Esophagus (tissue), 2 donors: ENCODE data around the gene MSRB3. TPM values are rescaled to one million over a fixed set of nuclear protein-coding genes. Genes with fewer than 3 reads are reported as not detected.

Experiments used
- H3K27ac ChIP-seq, 2 donors: one replicate each; pipeline ENCODE4 v1.5.1; 2013; ENCODE audit warnings: low read depth in 2 of 2, mild to moderate bottlenecking in 2 of 2, inconsistent platforms in 1 of 2, low read length in 1 of 2, moderate library complexity in 1 of 2
- H3K27me3 ChIP-seq, 2 donors: one replicate each; pipeline ENCODE4 v1.6.1; 2013; ENCODE audit warnings: low read length in 2 of 2, control low read depth in 1 of 2, mild to moderate bottlenecking in 1 of 2; ENCODE audit not compliant: insufficient read depth in 2 of 2, control insufficient read depth in 1 of 2
- H3K36me3 ChIP-seq, 2 donors: one replicate each; pipeline ENCODE4 v1.6.1; 2013; ENCODE audit warnings: low read length in 1 of 2; ENCODE audit not compliant: control insufficient read depth in 2 of 2, insufficient read depth in 2 of 2
- H3K4me1 ChIP-seq, 2 donors: one replicate each; pipeline ENCODE4 v1.6.1; 2013; ENCODE audit warnings: low read length in 1 of 2; ENCODE audit not compliant: control insufficient read depth in 2 of 2, insufficient read depth in 2 of 2
- H3K4me3 ChIP-seq, 2 donors: one replicate each; pipeline ENCODE4 v1.5.1; 2013; ENCODE audit warnings: low read length in 2 of 2, mild to moderate bottlenecking in 2 of 2, low read depth in 1 of 2, moderate library complexity in 1 of 2
- H3K9me3 ChIP-seq, 2 donors: one replicate each; pipeline ENCODE4 v1.6.1; 2013; ENCODE audit warnings: mild to moderate bottlenecking in 2 of 2, low read depth in 1 of 2, low read length in 1 of 2, moderate library complexity in 1 of 2; ENCODE audit not compliant: control insufficient read depth in 2 of 2, insufficient read depth in 1 of 2
- WGBS, 2 donors: extraction: QIAGEN DNeasy Blood & Tissue Kit; methylation state at CpG; one replicate each; pipeline ENCODE4 v1.1.7; 2013; 5-methylcytosine and 5-hydroxymethylcytosine counted together
- polyA plus RNA-seq, 2 donors: library from polyadenylated mRNA; stranded (reverse); fragments of 200-250 nt; gene quantifications; one replicate each; pipeline ENCODE4 v1.2.3, GENCODE V29; 2013
- donor health status: healthy with polysubstance abuse.
- donor health status: Bipolar disorder and iron deficiency.

The MSRB3 gene
- 10 to 100 TPM in 1 of 2 donors, 1 to 10 TPM in 1; 5.4 to 14.8 TPM for polyA plus RNA-seq

DNA sequence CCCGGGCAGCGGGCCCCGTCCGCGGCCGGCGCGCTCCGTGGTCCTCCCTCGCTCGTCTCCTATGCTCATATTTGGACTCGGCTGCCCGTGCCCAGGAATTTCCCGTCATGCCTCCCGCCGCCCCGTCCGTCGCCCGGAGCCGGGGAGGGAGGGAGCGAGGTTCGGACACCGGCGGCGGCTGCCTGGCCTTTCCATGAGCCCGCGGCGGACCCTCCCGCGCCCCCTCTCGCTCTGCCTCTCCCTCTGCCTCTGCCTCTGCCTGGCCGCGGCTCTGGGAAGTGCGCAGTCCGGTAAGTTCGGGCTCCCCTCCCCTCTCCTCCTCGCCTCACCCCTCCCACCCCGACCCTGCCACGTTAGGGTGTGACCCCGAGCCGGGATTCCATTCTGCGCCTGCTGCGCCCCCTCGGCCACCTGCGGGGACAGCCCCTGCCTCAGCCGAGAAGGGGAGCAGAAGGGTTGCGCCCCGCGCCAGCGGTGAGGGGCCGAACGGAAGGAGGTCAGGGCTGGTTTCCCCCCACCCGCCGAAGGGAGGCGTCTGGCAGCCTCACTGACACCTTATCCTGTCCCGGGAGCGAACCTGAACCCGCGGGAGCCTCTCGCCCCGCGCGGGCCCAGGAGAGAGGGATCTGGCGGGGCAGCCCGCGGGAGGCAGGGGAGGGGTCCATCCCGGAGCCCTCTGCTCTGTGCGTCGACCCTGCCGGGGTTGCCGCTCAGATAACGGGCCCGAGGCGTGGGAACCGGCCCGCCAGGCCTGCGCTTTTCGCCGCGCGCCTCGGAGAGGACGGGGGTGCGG lies at the start of gene MSRB3:
TSS of gene MSRB3 (plus strand) at position 108 of the 793 bp plus-strand sequence. CDS start 29,897 bp downstream, outside the sequence.
- Histone ChIP-seq H3K9me3 (no peaks in the 10 kb centered on the region), H3K27me3 (no peaks in the 10 kb centered on the region), H3K27ac (peak within 1 kb of the TSS; percentile 84 to 89), H3K4me3 (peak within 1 kb of the TSS; percentile 63 to 71), H3K4me1 (peaks cover 3 to 4% of the 10 kb centered on the region in 2 donors), H3K36me3 (no peaks in the 10 kb centered on the region)
- WGBS, 2 donors: 0 to 1% methylated on average over 53 to 85 of the region's 85 CpGs

DNA sequence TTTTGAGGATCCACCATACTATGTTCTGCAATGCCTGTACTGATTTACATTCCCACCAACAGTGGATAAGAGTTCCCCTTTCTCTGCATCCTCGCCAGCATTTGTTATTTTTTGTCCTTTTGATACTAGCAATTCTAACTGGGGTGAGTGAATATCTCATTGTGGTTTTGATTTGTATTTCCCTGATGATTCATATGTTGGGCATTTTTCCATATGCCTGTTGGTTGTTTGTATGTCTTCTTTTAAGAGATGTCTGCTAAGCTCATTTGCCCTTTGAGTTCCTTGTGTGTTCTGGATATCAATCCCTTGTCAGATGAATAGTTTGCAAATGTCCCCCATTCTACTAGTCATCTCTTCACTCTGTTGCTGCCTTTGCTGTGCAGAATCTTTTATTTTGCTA lies 49.0 kb upstream of the MSRB3 start:
- no peaks in the 10 kb centered on the region for H3K36me3 ChIP-seq
- WGBS, 2 donors: 60 to 100% methylated on average over 1 of the region's 1 CpG
- no peaks in the 10 kb centered on the region for H3K27me3 ChIP-seq
- no peak overlapping the region for H3K27ac ChIP-seq
- H3K9me3 ChIP-seq: no peaks in the 10 kb centered on the region
- H3K4me1 ChIP-seq: no peaks in the 10 kb centered on the region
- no peak overlapping the region for H3K4me3 ChIP-seq

DNA sequence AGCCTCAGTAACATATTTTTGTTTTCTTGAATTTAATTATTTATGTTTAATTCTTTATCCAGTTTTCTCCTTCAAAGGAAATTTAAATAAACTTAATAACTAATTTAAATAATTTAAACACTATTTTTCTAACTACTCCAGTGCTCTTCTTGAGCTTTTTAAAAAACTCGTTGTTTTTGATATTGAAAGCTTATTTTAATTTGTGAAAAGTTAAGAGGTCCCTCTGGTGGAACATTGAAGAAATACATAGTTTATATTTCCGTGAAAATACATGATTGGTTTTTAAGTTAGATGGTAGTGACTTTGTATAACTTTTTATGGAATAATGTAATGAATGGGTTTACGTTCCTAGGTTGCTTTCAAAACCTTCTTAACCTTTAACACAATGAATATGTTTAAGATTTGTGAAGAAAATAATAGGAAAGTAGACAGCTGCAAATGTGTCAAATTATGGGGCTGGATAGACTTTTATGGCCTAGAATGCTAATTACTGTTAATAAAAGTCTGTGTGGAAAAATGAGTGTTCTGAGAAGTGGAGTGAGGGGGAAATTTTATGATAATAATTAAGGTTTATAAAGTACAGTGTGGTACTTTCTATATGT lies 45.9 kb upstream of the MSRB3 start:
- no peaks in the 10 kb centered on the region for H3K27me3 ChIP-seq
- no peaks in the 10 kb centered on the region for H3K9me3 ChIP-seq
- H3K4me3 ChIP-seq: no peak overlapping the region
- no peak overlapping the region for H3K27ac ChIP-seq
- 23% methylated on average over 3 of the region's 3 CpGs for WGBS, 2 donors
- H3K4me1 ChIP-seq: no peaks in the 10 kb centered on the region
- H3K36me3 ChIP-seq: no peaks in the 10 kb centered on the region

DNA sequence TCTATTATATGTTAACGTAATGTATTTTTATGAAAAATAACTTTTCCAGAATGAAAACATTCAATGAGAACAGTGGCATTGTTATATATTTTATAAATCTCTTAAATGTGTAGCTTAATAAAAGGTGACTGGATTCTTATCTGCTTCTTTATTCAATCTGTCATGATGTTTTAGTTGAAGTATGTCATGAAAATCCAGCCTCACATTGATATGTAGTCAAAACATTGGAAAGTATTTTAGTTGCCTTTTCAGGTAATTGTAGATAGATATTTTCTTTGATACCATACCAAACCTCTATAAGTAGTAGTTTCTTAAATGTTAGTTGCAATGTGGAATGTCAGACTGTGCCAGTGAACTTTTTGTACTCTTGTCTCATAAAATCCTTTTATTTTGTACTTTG lies 41.3 kb upstream of the MSRB3 start:
- Histone ChIP-seq H3K4me3 (no peak overlapping the region), H3K4me1 (no peaks in the 10 kb centered on the region), H3K9me3 (no peaks in the 10 kb centered on the region), H3K27ac (no peak overlapping the region), H3K36me3 (no peaks in the 10 kb centered on the region), H3K27me3 (no peaks in the 10 kb centered on the region)
- 99 to 100% methylated on average over 1 of the region's 1 CpG for WGBS, 2 donors

DNA sequence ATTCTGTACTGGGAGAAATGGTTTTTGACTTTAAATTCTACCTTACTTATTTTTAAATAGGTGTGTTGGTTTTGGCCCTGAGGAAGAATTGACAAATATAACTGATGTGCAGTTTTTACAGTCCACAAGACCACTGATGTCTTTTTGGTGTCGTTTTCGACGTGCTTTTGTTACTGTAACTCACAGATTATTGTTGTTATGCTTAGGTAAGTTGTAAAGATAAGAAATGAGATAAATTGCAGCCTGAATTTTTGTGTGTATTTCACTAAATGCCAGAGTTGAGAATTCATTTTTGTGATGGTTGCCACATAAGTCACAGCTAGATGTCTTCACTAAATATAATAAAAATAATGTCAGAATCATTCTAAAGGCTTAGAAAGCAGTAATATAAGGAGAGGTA lies 39.9 kb upstream of the MSRB3 start:
- H3K27ac ChIP-seq: no peak overlapping the region
- WGBS, 2 donors: 90 to 94% methylated on average over 3 of the region's 3 CpGs

DNA sequence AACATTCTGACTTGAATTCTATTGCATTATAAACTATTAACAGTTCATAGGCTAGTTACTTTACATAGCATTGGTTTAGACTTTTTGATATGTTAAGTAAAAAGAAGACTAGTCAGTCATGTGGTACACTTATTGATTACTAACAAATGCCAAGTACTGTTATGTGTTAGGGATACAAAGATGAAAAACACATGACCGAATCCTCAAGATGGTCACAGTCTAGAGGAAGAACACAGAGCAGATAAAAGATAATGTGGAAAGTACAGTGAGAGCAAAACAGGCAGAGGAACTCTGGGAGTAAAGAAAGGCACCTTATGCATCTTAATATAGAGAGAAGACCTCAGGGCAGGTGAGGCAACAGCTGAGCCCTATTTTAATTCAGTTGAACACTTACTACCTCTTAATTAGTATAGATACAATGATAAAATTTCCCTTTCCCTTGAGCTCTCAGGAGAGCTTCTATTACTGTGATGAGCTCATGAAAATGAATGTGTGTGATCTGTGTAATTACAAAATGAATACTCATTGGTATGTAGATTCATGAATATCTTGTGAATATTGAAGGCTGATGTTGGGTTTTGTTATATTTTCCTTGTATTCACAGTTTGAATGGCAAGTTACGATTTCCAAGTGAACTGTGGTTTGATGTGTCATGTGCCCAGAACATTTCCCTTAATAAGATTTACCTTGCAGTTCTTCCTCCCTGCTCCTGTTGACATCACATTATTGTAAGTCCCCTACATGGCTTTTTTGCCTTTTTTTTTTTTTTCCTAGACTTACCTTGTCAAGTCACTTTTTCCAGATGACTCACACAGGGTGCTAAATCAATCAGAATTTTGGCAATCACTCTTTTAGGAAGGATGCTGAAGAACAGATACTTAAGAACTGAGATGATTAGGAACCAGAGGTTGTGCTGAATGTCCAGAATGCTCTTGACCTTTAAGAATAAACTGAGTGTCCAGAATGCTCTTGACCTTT lies 29.5 kb upstream of the MSRB3 start:
- H3K27ac ChIP-seq: no peak overlapping the region
- no peaks in the 10 kb centered on the region for H3K9me3 ChIP-seq
- H3K27me3 ChIP-seq: no peaks in the 10 kb centered on the region
- H3K36me3 ChIP-seq: peaks cover 0 to 4% of the 10 kb centered on the region in 2 donors
- WGBS, 2 donors: 86 to 92% methylated on average over 2 of the region's 2 CpGs
- H3K4me3 ChIP-seq: no peak overlapping the region
- H3K4me1 ChIP-seq: no peaks in the 10 kb centered on the region

More for the DNA sequence above, 39.9 kb upstream of the MSRB3 start:
- Histone ChIP-seq H3K4me3 (no peak overlapping the region), H3K36me3 (no peaks in the 10 kb centered on the region), H3K27me3 (no peaks in the 10 kb centered on the region), H3K9me3 (no peaks in the 10 kb centered on the region), H3K4me1 (no peaks in the 10 kb centered on the region)

DNA sequence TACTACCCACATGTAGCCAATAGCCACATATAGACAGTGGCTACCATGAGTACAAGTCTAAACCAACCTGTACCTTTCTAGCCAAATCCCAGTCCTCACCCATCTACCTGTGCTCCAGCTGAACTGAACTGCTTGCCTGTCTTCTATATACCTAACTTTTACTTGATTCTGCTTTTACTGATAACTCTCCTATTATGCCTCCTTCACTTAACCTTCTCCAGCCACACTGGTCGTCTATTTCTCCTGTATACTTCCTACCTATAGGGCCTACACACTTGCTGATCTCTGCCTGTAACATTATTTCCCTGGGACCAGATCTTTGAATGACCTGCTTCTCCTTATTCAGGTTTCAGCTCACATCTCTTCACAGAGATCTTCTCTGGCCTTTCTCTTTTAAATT lies 26.0 kb upstream of the MSRB3 start:
- 70 to 81% methylated on average over 1 of the region's 1 CpG for WGBS, 2 donors
- no peaks in the 10 kb centered on the region for H3K27me3 ChIP-seq
- no peak overlapping the region for H3K4me3 ChIP-seq
- no peaks in the 10 kb centered on the region for H3K36me3 ChIP-seq
- H3K4me1 ChIP-seq: no peaks in the 10 kb centered on the region
- no peak overlapping the region for H3K27ac ChIP-seq
- no peaks in the 10 kb centered on the region for H3K9me3 ChIP-seq

DNA sequence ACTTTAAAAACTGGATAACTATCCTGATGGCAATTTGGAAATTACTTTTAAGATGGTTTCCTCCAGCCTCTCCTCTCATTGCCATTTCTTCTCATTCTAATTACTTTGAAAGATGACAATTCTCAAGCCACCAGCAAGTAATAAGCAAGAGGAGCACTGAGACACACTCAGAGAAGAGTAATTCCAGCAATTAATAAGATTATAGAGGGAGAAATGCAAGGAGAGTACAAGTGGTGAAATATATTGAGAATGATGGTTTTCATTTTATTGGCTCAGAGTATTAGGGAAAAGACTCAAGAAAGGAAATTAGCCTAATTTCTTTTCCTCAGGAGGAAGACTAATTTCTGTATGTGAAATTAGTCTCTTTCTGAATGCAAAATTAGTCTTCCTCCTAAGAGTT lies 20.5 kb upstream of the MSRB3 start:
- Histone ChIP-seq H3K27me3 (no peaks in the 10 kb centered on the region), H3K9me3 (no peaks in the 10 kb centered on the region), H3K4me3 (no peak overlapping the region), H3K27ac (no peak overlapping the region), H3K36me3 (no peaks in the 10 kb centered on the region), H3K4me1 (no peaks in the 10 kb centered on the region)

DNA sequence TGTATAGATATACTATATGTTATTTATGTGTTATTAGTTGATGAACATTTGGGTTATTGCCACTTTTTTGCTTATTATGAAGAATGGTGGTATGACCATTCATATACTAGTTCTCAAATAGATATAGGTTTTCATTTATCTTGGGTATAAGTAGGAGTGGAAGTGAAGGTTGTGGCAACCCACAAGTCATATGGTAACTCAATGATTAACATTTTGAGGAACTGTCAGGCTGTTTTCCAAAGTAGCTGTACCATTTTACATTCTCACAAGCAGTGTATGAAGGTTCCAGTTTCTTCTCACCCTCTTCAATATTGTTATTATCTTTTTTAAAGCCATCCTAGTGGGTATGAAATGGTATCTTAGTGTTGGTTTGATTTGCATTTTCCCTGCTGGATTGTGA lies 19.0 kb upstream of the MSRB3 start:
- H3K27me3 ChIP-seq: no peaks in the 10 kb centered on the region
- H3K27ac ChIP-seq: no peak overlapping the region
- H3K36me3 ChIP-seq: no peaks in the 10 kb centered on the region
- H3K9me3 ChIP-seq: no peaks in the 10 kb centered on the region
- H3K4me1 ChIP-seq: no peaks in the 10 kb centered on the region
- no peak overlapping the region for H3K4me3 ChIP-seq
